ENCODE data around the gene RAB25.
"Not testable (repeated sequence)": the region's sequence is repeated elsewhere in the genome, so short reads cannot be mapped to it uniquely, and the experiment has no call there.

Gene RAB25

GRCh38 chr1:156060937-156061636 lies at the start of gene RAB25:
Gene RAB25, plus strand, starts transcription at chr1:156061160. Its CDS starts 241 bp downstream, at chr1:156061401.
- DNase-seq = no peak

- no peak for DNase-seq
Observed at GRCh38 chr1:156012051-156012817, 48.7 kb upstream of the RAB25 start.

- DNase-seq = no peak
Observed at GRCh38 chr1:156014829-156015228, 46.1 kb upstream of the RAB25 start.

GRCh38 chr1:156019946-156020292 lies 41.0 kb upstream of the RAB25 start:
- DNase-seq = no peak

GRCh38 chr1:156020293-156021092 lies 40.5 kb upstream of the RAB25 start, which contains the start of gene SSR2:
Gene SSR2, minus strand, starts transcription at chr1:156020951. Its CDS starts 784 bp downstream, at chr1:156020167.
- peak; percentile 92 for DNase-seq

- no peak for DNase-seq
Observed at GRCh38 chr1:156021093-156021428, 39.9 kb upstream of the RAB25 start.

GRCh38 chr1:156021954-156022353 lies 39.0 kb upstream of the RAB25 start:
- DNase-seq = no peak

GRCh38 chr1:156024801-156025200 lies 36.2 kb upstream of the RAB25 start:
- DNase-seq = no peak

GRCh38 chr1:156025876-156026275 lies 35.1 kb upstream of the RAB25 start:
- peak; percentile 39 for DNase-seq

GRCh38 chr1:156026588-156026987 lies 34.4 kb upstream of the RAB25 start:
- DNase-seq = no peak

- no peak for DNase-seq
Observed at GRCh38 chr1:156033011-156033410, 27.9 kb upstream of the RAB25 start.

- not testable (repeated sequence) for DNase-seq
Observed at GRCh38 chr1:156034991-156035390, 26.0 kb upstream of the RAB25 start.

GRCh38 chr1:156042828-156043227 lies 18.1 kb upstream of the RAB25 start:
- no peak for DNase-seq

- no peak for DNase-seq
Observed at GRCh38 chr1:156045076-156045475, 15.9 kb upstream of the RAB25 start.

GRCh38 chr1:156048663-156049258 lies 12.2 kb upstream of the RAB25 start:
- DNase-seq = no peak

GRCh38 chr1:156050376-156050775 lies 10.6 kb upstream of the RAB25 start:
- DNase-seq = no peak

- DNase-seq = no peak
Observed at GRCh38 chr1:156051011-156051725, 9.8 kb upstream of the RAB25 start.

GRCh38 chr1:156052862-156053767 lies 7.8 kb upstream of the RAB25 start:
- peak; percentile 74 for DNase-seq

GRCh38 chr1:156053768-156054499 lies 7.0 kb upstream of the RAB25 start, which contains the start of gene UBQLN4:
Gene UBQLN4, minus strand, starts transcription at chr1:156053798. Its CDS starts 97 bp downstream, at chr1:156053701.
- DNase-seq = peak; percentile 90

- DNase-seq = peak; percentile 96
Observed at GRCh38 chr1:156054500-156055280, 6.3 kb upstream of the RAB25 start, which contains the start of gene LAMTOR2. Gene LAMTOR2, plus strand, starts transcription at chr1:156054782. Its CDS starts 108 bp downstream, at chr1:156054890.

Data from CD4-positive, alpha-beta T cell treated with Interleukin-17A for 1 hour (primary cell).